ENCODE data around the gene GCC2.

- TF ChIP-seq CTCF (conservative IDR thresholded peaks at IDR 0.05; ENCODE audit: low read length) (no peak), EZH2phosphoT487 (IDR thresholded peaks at IDR 0.05; ENCODE audit: borderline replicate concordance, low read depth, low read length) (no peak)
These were observed 104.4 kb downstream of the GCC2 start for GRCh38 chr2:108553209-108553919.
